Mesothelial cell of epicardium (in vitro differentiated cells): ENCODE measurements around the gene HDAC11. TPM values are rescaled to one million over a fixed set of nuclear protein-coding genes. Genes with fewer than 3 reads are reported as not detected.

ENCODE experiments used
- DNase-seq, 2 experiments: peaks; one replicate each; pipeline ENCODE4 v3.0.0; 2021; ENCODE audit warnings: low spot score in 2 of 2; ENCODE audit not compliant: unreplicated experiment in 2 of 2
- H3K27ac Mint-ChIP-seq: 2 replicates; pipeline ENCODE4 v1.8.0; 2021; ENCODE audit warnings: mixed read lengths
- H3K27me3 Mint-ChIP-seq: 2 replicates; pipeline ENCODE4 v1.8.0; 2021; ENCODE audit warnings: low read depth, mixed read lengths
- H3K36me3 Mint-ChIP-seq: 2 replicates; pipeline ENCODE4 v1.8.0; 2021; ENCODE audit warnings: mixed read lengths
- H3K4me1 Mint-ChIP-seq: 2 replicates; pipeline ENCODE4 v1.8.0; 2021; ENCODE audit warnings: mixed read lengths
- H3K4me3 Mint-ChIP-seq: 2 replicates; pipeline ENCODE4 v1.8.0; 2021; ENCODE audit warnings: mild to moderate bottlenecking, moderate library complexity, mixed read lengths
- H3K9me3 Mint-ChIP-seq: 2 replicates; pipeline ENCODE4 v1.8.0; 2021; ENCODE audit warnings: mixed read lengths
- CTCF ChIP-seq: fragments of 200-600 bp; sonication (generic); IDR thresholded peaks from one replicate; pipeline ENCODE4 v1.5.0; 2021; ENCODE audit warnings: antibody characterized with exemption; ENCODE audit not compliant: unreplicated experiment
- total RNA-seq: library from RNA; stranded (reverse); gene quantifications from 3 replicates; pipeline ENCODE4 v1.2.1, GENCODE V29; 2021

The HDAC11 gene
- total RNA-seq, 1 donor from 2014 or later = 16.4 TPM

GRCh38 chr3:13549623-13550422 lies 69.7 kb downstream of the HDAC11 start:
- DNase-seq = no peak
- no peaks in the 10 kb centered on the region for H3K9me3 Mint-ChIP-seq
- H3K4me3 Mint-ChIP-seq = peak overlapping the region; percentile 66
- peaks cover 45% of the 10 kb centered on the region for H3K4me1 Mint-ChIP-seq
- H3K36me3 Mint-ChIP-seq = no peaks in the 10 kb centered on the region
- H3K27me3 Mint-ChIP-seq = peaks cover 8% of the 10 kb centered on the region
- no peak for TF ChIP-seq CTCF
- H3K27ac Mint-ChIP-seq = no peak overlapping the region

DNA sequence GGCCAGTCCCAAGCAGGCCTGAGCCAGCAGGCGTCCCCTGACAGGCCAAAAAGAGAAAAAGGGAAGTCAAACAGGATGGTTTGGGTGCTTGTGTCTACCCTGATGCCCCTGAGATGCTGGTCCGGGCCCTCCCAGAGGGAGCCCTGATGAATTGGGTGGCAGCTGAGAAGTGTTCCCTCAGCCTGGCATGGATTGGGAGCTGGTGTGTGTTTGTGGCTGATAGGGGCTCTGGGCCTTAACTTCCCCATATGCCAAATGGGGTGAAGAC lies 70.3 kb downstream of the HDAC11 start:
- Mint-ChIP-seq H3K27me3 (peaks cover 8% of the 10 kb centered on the region), H3K4me1 (peaks cover 44% of the 10 kb centered on the region), H3K27ac (no peak overlapping the region), H3K4me3 (peak overlapping the region; percentile 66), H3K36me3 (no peaks in the 10 kb centered on the region), H3K9me3 (no peaks in the 10 kb centered on the region)
- no peak for TF ChIP-seq CTCF
- no peak for DNase-seq

DNA sequence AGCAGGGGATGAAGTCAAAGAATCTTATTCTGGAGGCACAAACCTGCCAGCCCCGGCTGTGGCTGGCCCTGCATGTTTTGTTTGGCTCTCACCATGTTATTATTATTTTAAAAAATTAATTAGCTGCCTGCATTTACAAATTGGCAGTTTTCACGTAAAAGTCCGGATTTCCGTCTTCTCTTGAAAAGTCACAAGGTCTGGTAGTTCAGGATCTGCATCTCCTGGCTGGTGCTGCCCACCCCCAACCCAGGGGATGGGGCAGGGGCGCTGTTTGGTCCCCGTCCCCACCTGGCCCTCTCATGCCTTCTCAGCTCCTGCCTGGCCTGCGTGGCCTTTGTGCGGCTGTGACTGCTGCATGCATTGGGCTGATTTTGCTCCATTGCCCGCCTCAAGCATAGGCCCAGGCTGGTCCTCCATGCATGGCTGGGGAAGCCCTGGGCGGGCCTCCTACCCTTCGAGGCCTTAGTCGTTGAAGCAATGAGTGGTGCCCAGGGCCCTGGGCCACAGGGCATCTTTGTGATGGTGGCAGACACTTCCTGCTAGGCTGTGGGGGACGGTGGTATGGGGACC lies 70.8 kb downstream of the HDAC11 start:
- peaks cover 41% of the 10 kb centered on the region for H3K4me1 Mint-ChIP-seq
- no peak for TF ChIP-seq CTCF
- peak overlapping the region; percentile 66 for H3K4me3 Mint-ChIP-seq
- DNase-seq = no peak
- H3K9me3 Mint-ChIP-seq = no peaks in the 10 kb centered on the region
- H3K36me3 Mint-ChIP-seq = no peaks in the 10 kb centered on the region
- no peak overlapping the region for H3K27ac Mint-ChIP-seq
- H3K27me3 Mint-ChIP-seq = peaks cover 8% of the 10 kb centered on the region

GRCh38 chr3:13552857-13553652 lies 72.9 kb downstream of the HDAC11 start:
- peaks cover 29% of the 10 kb centered on the region for H3K4me1 Mint-ChIP-seq
- H3K4me3 Mint-ChIP-seq = no peak overlapping the region
- H3K27me3 Mint-ChIP-seq = peaks cover 8% of the 10 kb centered on the region
- TF ChIP-seq CTCF = no peak
- H3K36me3 Mint-ChIP-seq = no peaks in the 10 kb centered on the region
- DNase-seq = no peak
- H3K9me3 Mint-ChIP-seq = no peaks in the 10 kb centered on the region
- no peak overlapping the region for H3K27ac Mint-ChIP-seq

DNA sequence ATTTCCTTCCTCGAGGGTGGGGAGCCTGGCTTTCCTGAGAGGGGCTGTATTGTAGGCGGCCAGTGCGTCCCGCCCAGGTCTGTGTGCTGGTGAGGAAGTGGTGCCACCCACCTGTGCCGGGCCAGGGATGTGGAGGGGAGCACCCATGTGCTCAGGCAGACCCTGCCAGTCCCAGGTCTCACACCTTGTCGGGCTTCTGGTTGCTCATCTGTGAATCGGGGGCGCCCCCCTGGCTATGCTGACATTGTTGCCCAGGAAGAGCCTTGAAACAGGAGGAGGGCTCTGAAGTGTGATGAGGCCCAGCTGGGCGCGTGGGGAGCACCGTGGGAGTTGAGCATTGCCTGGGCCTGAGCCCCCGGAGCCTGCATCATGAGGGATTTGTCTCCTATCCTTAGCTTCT lies 73.6 kb downstream of the HDAC11 start:
- H3K9me3 Mint-ChIP-seq = no peaks in the 10 kb centered on the region
- H3K4me3 Mint-ChIP-seq = no peak overlapping the region
- no peak for TF ChIP-seq CTCF
- DNase-seq = no peak
- no peak overlapping the region for H3K27ac Mint-ChIP-seq
- H3K27me3 Mint-ChIP-seq = peaks cover 8% of the 10 kb centered on the region
- H3K4me1 Mint-ChIP-seq = peaks cover 24% of the 10 kb centered on the region
- H3K36me3 Mint-ChIP-seq = no peaks in the 10 kb centered on the region
